Stimulated activated CD4-positive, alpha-beta T cell treated with anti-CD3 and anti-CD28 coated beads, Interleukin-15, amount 100 ng/mL, for 48 hours (primary cell): ENCODE measurements around the gene GRID2.

Experiments used
- DNase-seq, 2 donors: peaks; one replicate each; pipeline ENCODE4 v3.0.0-alpha.2; 2020; ENCODE audit warnings: low read depth in 2 of 2

The GRID2 gene

DNA sequence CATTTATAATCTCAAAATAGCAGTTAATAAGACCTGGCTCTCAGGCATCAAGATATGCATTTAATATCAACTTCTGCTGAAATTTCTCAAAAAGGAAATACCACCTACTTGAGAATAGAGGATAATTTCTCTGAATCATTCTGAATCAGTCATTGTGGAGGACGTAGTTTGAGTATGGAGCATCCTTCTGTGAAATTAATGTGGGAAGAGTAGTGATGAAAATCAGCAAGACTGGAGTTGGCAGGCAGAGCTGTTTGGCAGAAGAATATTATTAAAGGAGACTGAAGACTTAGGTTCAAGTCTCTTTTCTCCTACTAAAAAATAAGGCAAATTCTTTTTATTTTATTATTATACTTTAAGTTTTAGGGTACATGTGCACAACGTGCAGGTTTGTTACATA lies 1199.2 kb downstream of the GRID2 start:
- no peak for DNase-seq

DNA sequence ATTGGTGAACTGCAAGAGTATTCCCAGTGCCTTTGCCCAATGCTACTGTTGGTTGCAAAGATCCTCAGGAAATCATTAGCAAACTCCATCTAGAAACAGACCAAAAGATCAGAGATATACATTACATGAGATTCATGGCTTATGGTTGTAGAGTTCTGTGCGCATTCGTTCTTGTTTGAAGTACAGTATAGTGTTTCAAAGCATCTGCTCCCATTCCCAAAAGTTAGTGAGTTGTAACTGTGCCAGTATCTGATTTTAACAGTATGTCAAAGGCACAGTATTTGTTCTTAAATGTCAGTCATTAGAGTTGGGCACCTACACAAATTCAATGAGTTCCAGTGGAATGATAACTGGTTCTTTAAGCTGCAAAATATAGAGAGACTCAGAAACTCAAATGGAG lies 1210.1 kb downstream of the GRID2 start:
- DNase-seq = no peak

DNA sequence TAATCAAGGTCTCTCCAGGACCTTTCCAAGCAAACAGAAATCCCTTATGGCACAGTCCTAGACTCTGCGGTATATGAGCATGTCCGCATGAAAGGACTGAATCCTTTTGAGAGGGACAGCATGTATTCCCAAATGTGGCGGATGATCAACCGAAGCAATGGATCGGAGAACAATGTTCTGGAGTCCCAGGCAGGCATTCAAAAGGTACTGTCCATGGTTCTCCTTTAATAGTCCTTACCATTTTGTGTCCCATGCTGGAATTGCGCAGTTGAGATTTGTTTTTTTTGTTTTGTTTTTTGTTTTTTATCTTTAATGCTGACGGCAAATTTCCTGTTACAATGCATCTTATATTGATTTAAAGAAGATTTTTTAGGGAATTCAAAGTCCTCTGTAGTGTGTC lies 1211.4 kb downstream of the GRID2 start:
- no peak for DNase-seq

DNA sequence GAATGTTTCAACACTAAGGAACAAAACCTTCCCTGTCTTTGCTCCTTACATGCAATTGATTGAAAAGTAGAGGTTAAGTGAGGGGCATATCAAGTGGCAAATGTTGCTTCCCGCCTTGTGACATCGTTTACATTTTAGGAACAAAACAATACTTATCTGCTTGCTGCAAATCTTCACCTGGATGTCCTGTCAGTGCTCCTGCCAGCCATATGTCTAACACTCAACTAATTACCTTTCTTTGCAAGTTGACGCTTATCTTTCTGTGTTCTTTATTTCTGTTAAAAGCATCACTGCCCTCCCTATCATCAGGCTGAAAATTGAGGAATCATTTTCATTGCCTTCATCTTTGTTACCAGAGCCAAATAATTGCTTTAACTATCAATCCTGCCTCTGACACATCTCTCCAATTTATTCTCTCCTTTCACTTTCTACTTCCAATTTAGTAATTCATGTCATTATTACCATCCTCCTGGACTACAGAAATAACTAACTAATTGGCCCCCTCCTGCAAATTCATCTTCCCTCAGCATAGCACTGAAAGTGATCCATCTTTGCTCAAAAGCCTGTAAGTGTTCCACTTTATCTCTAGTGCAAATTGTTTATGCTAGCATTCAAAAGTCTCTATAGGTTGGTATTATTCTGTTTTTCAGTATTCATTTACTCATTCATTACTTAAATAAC lies 1226.1 kb downstream of the GRID2 start:
- no peak for DNase-seq

DNA sequence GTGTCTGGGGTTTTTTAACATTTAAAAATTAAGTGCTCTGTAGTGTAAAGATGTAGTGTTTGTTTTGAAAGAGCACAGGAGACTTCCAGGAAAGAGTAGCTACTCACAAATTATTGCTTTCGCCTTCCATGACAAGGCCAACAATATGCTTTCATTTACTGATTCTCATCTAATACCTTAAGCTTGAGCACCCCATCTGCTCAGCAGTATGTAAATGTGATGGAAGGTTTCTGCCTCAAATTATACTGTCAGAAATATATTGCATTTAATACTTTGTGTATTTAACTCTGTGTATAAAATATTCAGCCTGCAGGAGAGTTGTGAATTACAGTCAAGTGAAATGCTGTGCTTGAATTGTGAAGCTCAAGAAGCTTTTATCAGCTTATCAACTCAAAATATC lies 1228.5 kb downstream of the GRID2 start:
- no peak for DNase-seq

DNA sequence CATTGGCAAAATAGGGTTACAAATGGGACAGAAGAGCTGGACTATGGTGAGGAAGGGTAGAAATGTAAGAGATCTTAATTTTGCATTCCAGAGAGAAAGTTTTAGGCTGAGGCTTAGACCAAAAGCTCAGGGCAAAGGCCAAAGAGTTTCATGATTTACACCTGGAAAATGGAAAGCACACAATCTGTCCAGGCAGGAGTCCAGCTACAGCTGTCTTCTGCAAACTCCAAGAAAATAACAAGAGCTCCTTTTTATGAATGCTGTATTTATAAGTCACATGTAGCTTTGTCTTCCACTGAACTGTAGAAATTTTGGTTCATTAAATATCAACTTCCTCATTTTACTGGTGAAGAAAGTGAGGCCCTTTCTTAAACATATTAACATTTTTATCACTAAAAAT lies 1236.8 kb downstream of the GRID2 start:
- no peak for DNase-seq

DNA sequence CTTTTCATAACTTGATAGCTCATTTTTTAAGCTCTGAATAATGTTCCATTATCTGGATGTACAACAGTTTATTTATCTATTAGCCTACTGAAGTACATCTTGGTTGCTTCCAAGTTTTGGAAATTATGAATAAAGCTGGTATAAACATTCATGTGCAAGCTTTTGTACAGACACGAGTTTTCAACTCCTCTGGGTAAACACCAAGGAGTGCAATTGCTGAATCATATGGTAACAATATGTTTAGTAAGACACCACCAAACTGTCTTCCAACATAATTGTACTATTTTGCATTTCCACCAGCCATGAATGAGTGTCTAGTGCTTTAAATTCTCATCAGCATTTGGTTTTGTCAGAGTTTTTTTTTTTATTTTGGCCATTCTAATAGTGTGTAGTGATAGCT lies 1258.1 kb downstream of the GRID2 start:
- no peak for DNase-seq

DNA sequence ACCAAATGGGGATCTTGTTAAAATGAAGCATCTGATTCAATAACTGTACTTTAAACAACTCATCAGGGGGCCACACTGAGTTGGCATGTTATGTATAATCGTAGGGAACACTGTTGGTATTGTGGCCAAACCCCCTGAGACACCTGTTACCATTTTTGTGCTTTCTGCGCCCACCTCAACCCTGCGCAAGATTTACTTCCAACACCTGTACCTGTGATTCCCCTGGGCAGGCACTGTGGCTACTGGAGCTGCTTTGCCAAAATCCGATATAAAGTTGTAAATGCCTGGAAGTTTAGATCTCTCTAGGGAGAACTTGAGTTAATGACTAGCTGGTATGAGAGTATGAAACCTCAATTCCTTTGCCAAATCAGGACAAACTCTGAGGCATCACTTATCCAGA lies 1265.0 kb downstream of the GRID2 start:
- no peak for DNase-seq

DNA sequence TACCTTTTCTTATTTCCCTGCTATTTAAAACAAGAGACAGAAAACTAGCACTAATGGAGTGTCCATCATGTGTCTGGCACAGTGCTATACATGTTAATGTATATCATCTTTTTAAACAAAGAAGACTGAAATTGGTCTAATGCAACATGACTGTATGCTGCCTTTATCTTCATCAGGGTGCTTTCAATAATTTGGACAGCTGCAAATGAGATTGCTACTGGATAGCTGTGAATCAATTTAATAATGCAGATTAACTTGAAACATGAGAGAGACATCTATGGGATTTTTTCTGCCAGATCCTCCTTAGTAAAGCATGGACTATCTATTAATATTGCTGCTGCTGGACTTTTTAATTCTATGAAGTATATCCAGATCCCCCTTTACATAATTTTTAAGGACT lies 1269.5 kb downstream of the GRID2 start:
- no peak for DNase-seq

DNA sequence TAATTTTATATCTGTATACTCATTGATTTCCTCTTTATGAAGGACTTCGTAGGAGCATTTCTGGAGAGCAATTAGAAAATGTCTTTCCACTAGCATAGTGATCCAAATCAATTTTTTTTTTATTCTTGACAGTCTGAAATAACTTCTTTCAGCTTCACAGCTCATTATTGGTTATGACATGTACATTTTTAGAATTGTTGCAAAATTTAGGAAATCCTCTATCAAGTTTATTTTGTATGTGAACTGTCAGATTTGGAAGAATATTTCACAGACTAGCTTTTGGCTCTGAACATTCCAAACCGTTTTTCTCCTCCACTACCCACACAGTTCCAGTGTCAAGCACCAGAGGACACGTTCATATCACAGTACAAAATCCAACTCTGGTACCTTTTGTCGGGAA lies 1275.2 kb downstream of the GRID2 start:
- no peak for DNase-seq

DNA sequence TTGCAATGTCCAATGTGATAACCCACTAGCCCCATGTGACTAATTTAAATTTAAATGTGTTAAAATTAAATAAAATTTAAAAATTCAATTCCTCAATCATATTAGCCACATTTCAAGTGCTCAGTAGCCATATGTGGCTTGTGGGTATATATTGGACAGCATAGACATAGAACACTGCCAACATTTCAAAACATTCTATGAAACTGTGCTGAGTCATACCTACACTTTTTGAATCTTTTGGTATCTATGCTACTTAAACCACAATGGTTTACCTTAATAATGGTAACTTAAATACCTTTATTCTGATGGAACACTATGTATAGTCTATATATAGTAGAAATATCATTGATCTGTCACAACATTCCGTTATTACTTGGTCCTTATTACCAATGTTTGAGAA lies 1301.4 kb downstream of the GRID2 start:
- DNase-seq = no peak

DNA sequence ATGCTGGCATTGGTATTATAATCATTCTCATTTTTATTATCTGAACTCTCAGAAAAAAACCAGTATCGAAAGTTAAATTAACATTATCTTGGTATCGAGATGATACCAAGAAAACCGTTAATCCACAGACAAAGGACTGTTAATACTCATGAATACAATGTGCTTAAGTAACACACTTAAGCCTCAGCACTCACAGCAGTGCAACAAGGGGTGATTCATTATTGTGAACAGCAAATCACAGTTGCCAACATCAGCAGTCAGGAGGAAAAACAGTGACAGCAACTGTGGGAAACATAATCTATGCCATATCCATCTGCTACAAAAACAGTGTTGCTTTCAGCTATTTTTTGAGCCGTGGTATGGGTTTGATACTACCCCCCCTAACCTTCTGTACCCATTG lies 1313.8 kb downstream of the GRID2 start:
- DNase-seq = no peak

DNA sequence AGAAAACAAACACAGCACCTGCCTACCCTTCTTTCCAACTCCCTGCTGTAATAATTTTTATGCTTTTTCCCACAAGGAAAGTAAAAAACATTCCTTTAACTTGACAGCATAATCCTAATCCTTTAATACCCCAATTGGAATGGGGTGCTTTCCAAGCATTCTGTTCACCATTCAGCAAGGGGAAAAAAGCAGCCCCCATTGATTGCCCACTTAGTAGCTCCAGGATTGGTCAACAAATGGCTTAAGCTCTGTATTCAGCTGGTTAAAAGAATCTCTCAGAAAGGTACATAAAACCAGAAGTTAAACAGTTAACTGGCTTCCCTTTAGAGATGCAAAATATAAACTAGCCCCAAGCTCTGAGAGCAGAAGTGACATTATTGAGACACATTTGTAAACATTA lies 1330.0 kb downstream of the GRID2 start:
- DNase-seq = no peak

DNA sequence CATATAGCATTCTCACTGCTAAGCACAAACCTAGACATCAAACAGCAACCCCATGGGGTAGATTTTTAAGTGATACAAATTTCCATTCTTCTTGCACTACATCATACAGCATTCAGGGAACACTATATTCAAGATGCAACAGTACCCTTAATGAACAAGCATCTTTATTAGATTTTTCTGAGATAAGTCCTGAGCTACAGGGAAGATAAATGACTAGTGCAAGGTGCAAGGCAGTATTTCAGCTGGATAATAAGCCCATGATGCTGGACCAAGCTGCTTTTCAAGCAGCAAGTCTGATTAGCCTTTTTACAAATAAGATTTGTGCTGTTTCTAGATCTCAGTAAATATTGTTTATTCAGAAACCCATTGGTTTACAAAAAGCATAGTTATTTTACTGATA lies 1332.2 kb downstream of the GRID2 start:
- no peak for DNase-seq

DNA sequence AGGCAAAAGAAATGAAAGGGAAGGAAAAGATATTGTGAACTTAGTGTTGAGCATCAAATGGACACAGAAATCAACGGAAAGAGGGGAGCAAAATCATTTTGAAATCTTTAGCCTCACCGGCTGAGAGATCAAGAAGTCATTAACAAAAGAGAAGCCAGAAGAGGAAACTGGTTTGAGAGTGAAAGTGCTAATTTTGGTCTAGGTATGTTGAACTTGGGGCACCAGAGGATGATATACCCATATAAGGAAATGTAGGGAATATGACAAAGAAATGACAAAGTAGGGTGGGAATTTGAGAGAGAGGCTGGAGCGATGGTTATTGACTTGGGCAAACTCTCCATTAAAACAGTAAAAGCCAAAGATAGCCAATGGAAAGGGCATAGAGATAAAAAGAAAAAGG lies 1341.4 kb downstream of the GRID2 start:
- DNase-seq = no peak

DNA sequence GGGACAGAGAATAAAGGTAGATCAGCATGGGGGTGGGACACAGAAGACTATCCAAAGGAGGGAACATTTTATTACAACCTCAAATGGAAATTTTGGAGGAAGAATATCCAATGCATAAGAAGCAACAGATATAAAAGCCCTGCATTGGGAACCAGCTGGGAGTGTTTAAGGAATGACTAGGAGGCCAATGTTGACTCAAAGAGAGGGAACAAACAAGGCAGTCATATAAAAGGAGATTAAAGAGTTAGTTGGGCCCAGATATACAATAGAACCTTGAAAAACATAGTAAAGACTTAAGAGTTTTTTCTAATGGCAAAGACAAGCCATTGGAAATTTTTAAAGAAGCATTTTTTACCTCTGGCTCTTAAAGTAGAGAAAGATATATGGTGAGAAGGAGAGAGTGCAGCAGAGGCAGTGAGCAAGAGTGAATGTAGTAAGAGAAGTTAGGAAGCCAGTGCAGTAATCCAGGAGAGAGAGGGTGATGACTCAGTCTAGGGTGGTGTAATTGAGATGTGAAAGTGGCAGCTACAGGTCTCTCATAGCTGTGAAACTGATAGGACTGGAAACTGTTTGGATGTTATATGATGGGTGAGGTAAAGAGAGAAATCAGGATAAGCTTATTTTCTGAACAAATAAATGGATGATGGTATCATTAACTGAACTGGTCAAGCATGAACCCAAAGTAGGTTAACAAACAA lies 1342.6 kb downstream of the GRID2 start:
- DNase-seq = no peak

DNA sequence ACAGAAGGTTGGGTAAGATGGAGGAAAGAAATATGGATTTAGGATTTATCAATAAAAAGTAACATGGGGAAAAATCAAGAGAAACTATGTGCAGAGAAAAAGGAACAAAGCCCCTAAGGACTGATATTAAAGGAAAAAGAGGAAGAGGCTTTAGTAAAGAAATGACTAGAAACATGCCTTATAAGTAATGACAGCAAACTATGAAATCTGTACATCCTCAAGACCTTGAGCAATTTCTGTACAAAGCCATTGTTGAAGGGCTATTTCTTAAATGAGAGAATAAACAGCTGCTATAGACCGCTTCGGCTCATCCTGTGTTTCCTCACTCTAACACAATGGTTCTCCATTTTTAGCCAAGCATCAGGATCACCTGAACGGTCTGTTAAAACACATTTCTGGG lies 1344.5 kb downstream of the GRID2 start:
- DNase-seq = no peak

DNA sequence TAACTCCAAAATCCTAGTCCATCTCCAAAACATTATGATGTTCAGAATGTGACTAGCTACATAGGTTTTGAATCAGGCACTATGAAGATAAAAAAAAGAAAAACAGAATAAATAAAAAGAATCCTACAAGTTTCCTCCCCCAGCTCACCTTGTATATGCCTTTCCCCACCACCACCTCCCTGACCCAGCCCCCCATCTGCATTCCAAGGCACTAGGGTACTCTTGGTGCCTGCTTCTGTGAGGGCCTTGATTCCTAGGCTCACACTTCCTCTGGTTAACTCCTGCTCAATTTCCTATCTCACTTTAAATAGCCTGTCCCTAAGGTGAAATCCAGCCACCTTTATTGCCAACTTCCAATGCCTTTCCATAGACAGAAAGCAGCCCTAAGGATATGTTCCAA lies 1346.1 kb downstream of the GRID2 start:
- DNase-seq = no peak

DNA sequence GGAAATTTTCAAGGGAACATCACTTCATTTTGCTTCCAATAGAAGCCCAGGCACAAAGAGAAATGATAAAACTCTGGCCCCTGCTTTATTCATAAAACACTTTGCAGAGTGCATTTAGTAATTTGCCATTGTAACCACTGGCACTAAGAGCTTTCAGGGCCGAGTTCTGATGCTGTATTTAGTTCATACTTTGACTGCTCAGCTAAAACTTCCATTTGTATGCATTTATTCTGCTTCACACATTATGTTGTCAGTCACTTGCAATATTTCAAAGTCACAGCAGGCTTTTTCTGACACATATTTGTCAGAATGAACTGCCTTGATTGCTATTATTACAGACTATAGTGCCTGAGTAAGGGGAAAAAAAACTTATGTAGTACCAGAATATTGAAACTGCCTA lies 1350.4 kb downstream of the GRID2 start:
- DNase-seq = no peak

DNA sequence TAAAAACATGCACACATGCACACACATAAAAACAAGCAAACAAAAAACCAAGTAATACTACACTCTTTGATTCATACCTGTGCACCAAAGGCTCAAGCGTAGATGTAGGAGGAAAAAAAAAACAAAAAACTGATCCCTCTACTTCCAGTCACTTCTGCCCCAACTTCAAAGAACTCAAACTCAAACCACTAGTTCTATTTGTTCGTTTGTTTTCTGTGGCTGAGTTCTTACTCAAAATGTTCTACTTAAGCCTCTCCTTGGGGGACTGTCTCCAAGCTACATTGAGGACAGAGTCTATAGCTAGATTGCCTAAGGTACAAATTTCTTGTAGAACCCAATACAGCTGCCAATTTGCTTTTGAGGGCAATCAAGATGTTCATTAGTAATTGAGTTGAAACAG lies 1353.8 kb downstream of the GRID2 start:
- no peak for DNase-seq

DNA sequence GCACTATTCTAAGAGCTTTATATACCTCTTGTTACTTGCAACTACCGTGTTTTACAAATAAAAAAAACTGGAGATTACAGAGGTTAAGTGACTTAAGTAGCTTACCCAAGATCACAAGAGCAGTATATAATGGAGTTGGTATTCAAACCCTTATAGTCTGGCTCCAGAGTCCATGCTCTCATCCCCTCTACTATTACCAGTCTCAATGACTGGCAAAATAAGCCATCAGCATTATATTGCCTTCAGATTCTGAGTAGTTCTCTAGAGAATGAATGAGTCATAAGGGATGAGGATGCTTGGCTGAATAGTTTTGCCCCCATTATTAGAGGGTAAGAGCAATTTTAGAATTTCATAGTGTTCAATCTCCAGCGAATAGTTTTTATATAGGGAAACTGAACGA lies 1354.7 kb downstream of the GRID2 start:
- DNase-seq = no peak

DNA sequence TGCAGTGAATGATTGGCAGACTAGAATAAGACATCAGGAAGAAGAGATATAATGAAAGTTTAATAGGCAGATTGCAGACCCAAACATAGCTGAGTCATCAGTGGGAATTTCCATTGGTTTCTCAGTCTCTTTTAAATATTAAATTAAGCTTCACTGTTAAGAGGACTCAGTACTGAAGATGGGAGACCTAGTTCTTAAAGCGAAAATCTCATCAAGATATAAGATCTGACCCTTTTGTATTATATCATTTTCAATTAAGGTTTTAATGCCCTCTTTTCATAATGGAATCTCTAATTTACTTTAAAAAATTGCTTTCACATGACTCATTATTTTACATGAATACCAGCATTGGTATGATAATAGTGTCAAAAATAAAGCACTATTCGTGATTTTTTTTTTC lies 1355.9 kb downstream of the GRID2 start:
- DNase-seq = no peak

DNA sequence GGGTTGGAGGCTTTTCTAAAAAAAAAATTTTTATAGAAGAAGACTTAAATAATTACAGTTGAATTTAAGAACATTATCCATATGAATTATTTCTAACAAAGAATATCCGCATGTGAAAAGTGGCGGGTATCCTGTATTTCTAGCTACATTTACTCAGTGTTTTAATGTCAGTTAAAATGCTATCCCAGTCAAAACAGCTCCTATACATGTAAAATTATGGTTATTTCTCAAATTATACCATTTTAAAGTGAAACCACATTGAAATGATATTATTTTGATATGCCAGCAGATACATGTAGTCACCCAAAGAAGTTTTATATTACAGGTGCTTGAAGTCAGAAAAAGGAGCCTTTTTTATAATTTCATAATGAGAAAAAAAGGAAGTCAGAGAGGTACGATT lies 1356.3 kb downstream of the GRID2 start:
- DNase-seq = no peak

DNA sequence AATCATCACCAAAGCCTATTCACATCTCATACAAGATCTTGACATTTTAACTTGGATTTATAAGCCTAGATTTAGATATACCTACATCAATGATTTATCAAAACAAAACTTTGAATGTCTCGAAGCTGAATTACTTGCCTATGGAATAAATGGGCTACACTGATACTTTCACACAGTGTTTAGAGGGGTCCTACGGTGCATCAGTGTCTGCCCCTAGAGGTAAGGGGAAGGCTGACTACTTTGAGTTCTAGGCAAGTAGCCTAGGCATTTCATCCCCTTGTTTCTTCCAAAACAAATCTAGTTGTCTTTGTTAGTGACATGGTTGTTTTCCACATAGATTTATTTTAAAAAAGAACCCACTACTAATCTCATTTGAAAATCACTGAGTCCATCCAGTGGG lies 1366.7 kb downstream of the GRID2 start:
- DNase-seq = no peak
